WTC11 (cell line): ENCODE measurements around the gene PKIG.

ENCODE experiments used
- CREB1 ChIP-seq: sonication (generic); formaldehyde crosslinking; IDR thresholded peaks from 2 replicates; pipeline ENCODE4 v1.8.0; 2023; ENCODE audit warnings: mild to moderate bottlenecking, missing genetic modification reagents
- TP53 ChIP-seq: sonication (generic); formaldehyde crosslinking; IDR thresholded peaks from 2 replicates; pipeline ENCODE4 v1.8.1; 2023; ENCODE audit warnings: mild to moderate bottlenecking, missing genetic modification reagents
- TF ChIP-seq, protein P1 (sequence below): sonication (generic); formaldehyde crosslinking; IDR thresholded peaks from 2 replicates; pipeline ENCODE4 v1.8.0; 2023; ENCODE audit warnings: missing genetic modification reagents
- TF ChIP-seq, protein P2 (sequence below): fragments of 200-600 bp; IDR thresholded peaks from 2 replicates; pipeline ENCODE4 v1.8.0; 2022; ENCODE audit warnings: antibody characterized with exemption

DNA sequence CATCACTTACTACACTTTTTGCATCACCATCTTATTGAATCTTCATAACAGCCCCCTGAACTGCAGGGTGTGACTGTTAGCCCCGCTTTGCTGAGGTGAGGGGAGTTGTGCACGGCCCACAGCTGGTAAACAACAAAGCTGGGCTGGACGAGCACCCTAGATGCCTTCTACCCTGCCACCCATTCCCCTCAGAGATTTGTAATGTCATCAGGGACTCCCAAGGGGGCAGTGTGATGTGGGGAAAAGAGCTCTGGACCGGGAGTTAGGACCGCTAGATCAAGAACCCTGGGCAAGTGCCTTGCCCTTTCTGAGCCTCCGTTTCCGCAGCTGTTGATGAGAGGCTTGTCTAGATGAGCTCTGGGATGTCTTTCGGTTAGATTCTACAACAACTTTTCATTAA lies 20.9 kb downstream of the PKIG start:
- TF ChIP-seq, protein P1, sequence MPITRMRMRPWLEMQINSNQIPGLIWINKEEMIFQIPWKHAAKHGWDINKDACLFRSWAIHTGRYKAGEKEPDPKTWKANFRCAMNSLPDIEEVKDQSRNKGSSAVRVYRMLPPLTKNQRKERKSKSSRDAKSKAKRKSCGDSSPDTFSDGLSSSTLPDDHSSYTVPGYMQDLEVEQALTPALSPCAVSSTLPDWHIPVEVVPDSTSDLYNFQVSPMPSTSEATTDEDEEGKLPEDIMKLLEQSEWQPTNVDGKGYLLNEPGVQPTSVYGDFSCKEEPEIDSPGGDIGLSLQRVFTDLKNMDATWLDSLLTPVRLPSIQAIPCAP (CRISPR knock-in tag), result no peak
- TF ChIP-seq, protein P2, sequence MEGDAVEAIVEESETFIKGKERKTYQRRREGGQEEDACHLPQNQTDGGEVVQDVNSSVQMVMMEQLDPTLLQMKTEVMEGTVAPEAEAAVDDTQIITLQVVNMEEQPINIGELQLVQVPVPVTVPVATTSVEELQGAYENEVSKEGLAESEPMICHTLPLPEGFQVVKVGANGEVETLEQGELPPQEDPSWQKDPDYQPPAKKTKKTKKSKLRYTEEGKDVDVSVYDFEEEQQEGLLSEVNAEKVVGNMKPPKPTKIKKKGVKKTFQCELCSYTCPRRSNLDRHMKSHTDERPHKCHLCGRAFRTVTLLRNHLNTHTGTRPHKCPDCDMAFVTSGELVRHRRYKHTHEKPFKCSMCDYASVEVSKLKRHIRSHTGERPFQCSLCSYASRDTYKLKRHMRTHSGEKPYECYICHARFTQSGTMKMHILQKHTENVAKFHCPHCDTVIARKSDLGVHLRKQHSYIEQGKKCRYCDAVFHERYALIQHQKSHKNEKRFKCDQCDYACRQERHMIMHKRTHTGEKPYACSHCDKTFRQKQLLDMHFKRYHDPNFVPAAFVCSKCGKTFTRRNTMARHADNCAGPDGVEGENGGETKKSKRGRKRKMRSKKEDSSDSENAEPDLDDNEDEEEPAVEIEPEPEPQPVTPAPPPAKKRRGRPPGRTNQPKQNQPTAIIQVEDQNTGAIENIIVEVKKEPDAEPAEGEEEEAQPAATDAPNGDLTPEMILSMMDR, result no peak
- TF ChIP-seq TP53 (CRISPR knock-in tag), result no peak
- TF ChIP-seq CREB1 (CRISPR knock-in tag), result no peak
